Adrenal gland (tissue), 12 donors: ENCODE measurements around the gene CTDSP2. TPM values are rescaled to one million over a fixed set of nuclear protein-coding genes. Genes with fewer than 3 reads are reported as not detected.
A peak's percentile ranks its signal among the peaks of the same experiment; 100 is the strongest.
"Not testable (repeated sequence)": the region's sequence is repeated elsewhere in the genome, so short reads cannot be mapped to it uniquely, and the experiment has no call there.

ENCODE experiments used
- DNase-seq, 7 donors: peaks; one replicate each; pipeline ENCODE4 v3.0.0-alpha.2; 2019 to 2020
- H3K27ac ChIP-seq, 5 donors: fragments of 200-600 bp; sonication (generic) in 4 of 5; 1 replicate in 3 of 5; 2 replicates in 2 of 5; pipeline versions ENCODE4 v1.5.1 to v1.8.0; 2016 to 2020; ENCODE audit warnings: mild to moderate bottlenecking in 1 of 5
- H3K27me3 ChIP-seq: fragments of 200-600 bp; 2 replicates; pipeline ENCODE4 v1.8.0; 2021
- H3K36me3 ChIP-seq, 2 donors: fragments of 200-600 bp; replicated peaks in 1 of 2; 1 replicate in 1 of 2; 2 replicates in 1 of 2; pipeline versions ENCODE4 v1.5.1 to v1.8.0; 2018 to 2022
- H3K4me1 ChIP-seq, 2 donors: fragments of 200-600 bp; replicated peaks in 1 of 2; 1 replicate in 1 of 2; 2 replicates in 1 of 2; pipeline versions ENCODE4 v1.5.1 to v1.8.0; 2018 to 2021
- H3K4me3 ChIP-seq, 4 donors: fragments of 200-600 bp; sonication (generic) in 3 of 4; one replicate each; pipeline ENCODE4 v1.5.1; 2016 to 2018
- H3K9me3 ChIP-seq, 3 donors: fragments of 200-600 bp; sonication (generic) in 1 of 3; replicated peaks in 1 of 3; 1 replicate in 2 of 3; 2 replicates in 1 of 3; pipeline versions ENCODE4 v1.5.1 to v1.8.0; 2016 to 2021
- CTCF ChIP-seq, 6 experiments: fragments of 450-650 bp in 4 of 6; fragments of 200-600 bp in 2 of 6; sonication (generic) in 1 of 6; IDR thresholded peaks; 1 replicate in 5 of 6; 2 replicates in 1 of 6; pipeline versions ENCODE4 v1.5.1 to v1.8.0; 2016 to 2021; ENCODE audit warnings: antibody characterized with exemption in 6 of 6, mild to moderate bottlenecking in 2 of 6, moderate library complexity in 1 of 6
- POLR2A ChIP-seq, 2 donors: fragments of 450-650 bp; IDR thresholded peaks; one replicate each; pipeline ENCODE4 v1.6.1; 2017; ENCODE audit warnings: antibody characterized with exemption in 2 of 2, mild to moderate bottlenecking in 2 of 2, moderate library complexity in 1 of 2
- WGBS, 4 donors: extraction: QIAGEN DNeasy Blood & Tissue Kit in 2 of 4; methylation state at CpG; one replicate each; pipeline versions ENCODE4 v1.1.5 to v1.1.7; 2013 to 2017; 5-methylcytosine and 5-hydroxymethylcytosine counted together
- intact Hi-C, 2 donors: fragments of 100-400 bp; cut with DNase I; formaldehyde crosslinking; loops; one replicate each; pipeline versions ENCODE4 v1.14.1 to v1.15.0; 2022 to 2023
- polyA plus RNA-seq, 3 donors: library from polyadenylated mRNA; stranded (reverse); fragments of 200-250 nt in 2 of 3; fragments of 350-450 nt in 1 of 3; fragmentation: Illumina TruSeq in 1 of 3; extraction: RNeasy Lipid Tissue Mini Kit (QIAGEN cat#74804) in 1 of 3; gene quantifications; one replicate each; pipeline ENCODE4 v1.2.3, GENCODE V29; 2013 to 2014
- total RNA-seq, 9 donors: library from RNA; depleted of rRNA in 4 of 9; stranded (reverse); fragments of >200 nt in 4 of 9; fragments of 120-200 nt in 1 of 9; fragmentation: NEBNext Ultra II Directional in 1 of 9; extraction: Animal tissue kit (Norgen Biotek cat#: 25700) in 1 of 9; gene quantifications; one replicate each; pipeline versions ENCODE4 v1.1.0 to v1.2.4, GENCODE V29; 2013 to 2023
- donor health status: healthy with polysubstance abuse.
- donor health status: Bipolar disorder and iron deficiency.
- donor health status: DM: yes; HTN: yes; CAD: no.
- donor health status: DM: no; HTN: no; CAD: no.
- donor health status: DM: no; HTN: no; CAD: no.
- donor health status: DM: yes; HTN: yes; CAD: no.

The CTDSP2 gene
- total and polyA plus RNA-seq, 12 donors = 42.9 to 275 (median 192) TPM

GRCh38 chr12:57851552-57851951, 5.0 kb upstream of the CTDSP2 start:
- 77 to 93% (median 86%) methylated on average over 1 of the region's 1 CpG for WGBS, 4 donors
- Histone ChIP-seq H3K4me3 (no peak overlapping the region), H3K9me3 (no peaks in the 10 kb centered on the region), H3K27ac (peak overlapping the region in 1 of 5 donors; percentile 49), H3K27me3 (no peaks in the 10 kb centered on the region), H3K4me1 (peaks cover 0 to 26% of the 10 kb centered on the region in 2 donors), H3K36me3 (no peaks in the 10 kb centered on the region)
- DNase-seq = no peak
- TF ChIP-seq POLR2A (IDR thresholded peaks at IDR 0.05) (no peak), CTCF (IDR thresholded peaks at IDR 0.05) (no peak)
- intact Hi-C loops = loop anchor here in 1 of 2 donors (5.0 kb wide), 1 partner anchor 36 kb away; no protein-coding TSS in a partner anchor

GRCh38 chr12:57850854-57851430, 4.4 kb upstream of the CTDSP2 start:
- Histone ChIP-seq H3K27ac (peak overlapping the region in 1 of 5 donors; percentile 54), H3K27me3 (no peaks in the 10 kb centered on the region), H3K9me3 (no peaks in the 10 kb centered on the region), H3K36me3 (no peaks in the 10 kb centered on the region), H3K4me3 (no peak overlapping the region), H3K4me1 (peaks cover 0 to 26% of the 10 kb centered on the region in 2 donors)
- intact Hi-C loops = loop anchor here in 1 of 2 donors (5.0 kb wide), 1 partner anchor 36 kb away; no protein-coding TSS in a partner anchor
- 61 to 71% (median 62%) methylated on average over 6 of the region's 6 CpGs for WGBS, 4 donors
- no peak for DNase-seq
- TF ChIP-seq CTCF (IDR thresholded peaks at IDR 0.05) (peak in 1 of 6 experiments; percentile 11), POLR2A (IDR thresholded peaks at IDR 0.05) (no peak)

- H3K36me3 ChIP-seq, H3K27ac ChIP-seq, DNase-seq, H3K27me3 ChIP-seq, intact Hi-C loops, H3K4me3 ChIP-seq, H3K9me3 ChIP-seq: not testable (repeated sequence)
- WGBS, 4 donors = 96 to 100% (median 98%) methylated on average over 3 of the region's 3 CpGs
- H3K4me1 ChIP-seq = peaks cover under 1 to 26% of the 10 kb centered on the region in 2 donors
Measured at GRCh38 chr12:57849447-57849846, 2.9 kb upstream of the CTDSP2 start.

DNA sequence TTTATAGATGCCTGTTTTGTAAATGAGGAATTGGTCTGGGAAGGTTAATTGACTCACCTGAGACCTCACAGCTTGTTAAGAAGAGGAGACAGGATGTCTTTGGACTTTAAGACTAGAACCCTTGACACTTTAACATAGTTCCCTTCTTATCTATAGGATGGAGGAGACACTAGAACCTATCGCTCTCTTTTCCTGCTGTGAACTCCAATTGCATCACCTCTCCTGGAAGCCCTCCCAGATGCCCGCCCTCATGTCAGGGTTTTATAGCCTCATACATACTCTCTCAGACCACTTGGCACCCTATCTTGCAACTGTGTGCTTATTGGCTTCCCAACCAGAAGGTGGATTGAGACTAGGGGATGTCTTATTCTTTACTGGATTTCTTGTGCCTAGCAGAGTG, 2.5 kb upstream of the CTDSP2 start:
- intact Hi-C loops = no loop called here
- Histone ChIP-seq H3K27me3 (no peaks in the 10 kb centered on the region), H3K36me3 (no peaks in the 10 kb centered on the region), H3K9me3 (no peaks in the 10 kb centered on the region), H3K27ac (no peak overlapping the region), H3K4me1 (peaks cover 5 to 30% of the 10 kb centered on the region in 2 donors), H3K4me3 (no peak overlapping the region)
- DNase-seq = no peak
- TF ChIP-seq POLR2A (IDR thresholded peaks at IDR 0.05) = no peak
- no peak for TF ChIP-seq CTCF (IDR thresholded peaks at IDR 0.05)
- 84 to 93% (median 89%) methylated on average over 2 of the region's 2 CpGs for WGBS, 4 donors

- no peak overlapping the region for H3K4me3 ChIP-seq
- no peak for DNase-seq
- H3K9me3 ChIP-seq = no peaks in the 10 kb centered on the region
- intact Hi-C loops = no loop called here
- H3K27ac ChIP-seq = peak overlapping the region in 1 of 5 donors; percentile 53
- H3K27me3 ChIP-seq = no peaks in the 10 kb centered on the region
- 82 to 97% (median 90%) methylated on average over 2 to 3 of the region's 3 CpGs for WGBS, 4 donors
- H3K4me1 ChIP-seq = peaks cover 13 to 37% of the 10 kb centered on the region in 2 donors
- H3K36me3 ChIP-seq = no peaks in the 10 kb centered on the region
- TF ChIP-seq POLR2A (IDR thresholded peaks at IDR 0.05) (no peak), CTCF (IDR thresholded peaks at IDR 0.05) (no peak)
Measured at GRCh38 chr12:57848208-57848607, 1.7 kb upstream of the CTDSP2 start.
